ENCODE measurements around the gene OR2H1. TPM values are rescaled to one million over a fixed set of nuclear protein-coding genes. Genes with fewer than 3 reads are reported as not detected.

The OR2H1 gene
- total RNA-seq, 1 donor from 2014 or later = not detected

- DNase-seq (ENCODE audit: low read depth) = no peak
- no peak overlapping the region for H3K4me3 ChIP-seq (ENCODE audit: insufficient read depth, low read depth, low read length)
- peaks cover 4% of the 10 kb centered on the region for H3K27me3 Mint-ChIP-seq (ENCODE audit: low read depth, unreplicated experiment)
- no peaks in the 10 kb centered on the region for H4K20me1 ChIP-seq (ENCODE audit: insufficient read depth, low read length)
- H3K9me3 ChIP-seq (ENCODE audit: insufficient read depth, low read depth, low read length) = no peaks in the 10 kb centered on the region
- no peaks in the 10 kb centered on the region for H3K36me3 Mint-ChIP-seq (ENCODE audit: low read depth, unreplicated experiment)
- H3K9ac ChIP-seq (ENCODE audit: low read length) = no peak overlapping the region
- H2AFZ ChIP-seq (ENCODE audit: low read depth, low read length) = no peak overlapping the region
- peaks cover 12% of the 10 kb centered on the region for H3K4me1 ChIP-seq (ENCODE audit: insufficient read depth, low read length)
- no peak overlapping the region for H3K27ac Mint-ChIP-seq (ENCODE audit: unreplicated experiment)
- no peaks in the 10 kb centered on the region for H3K27me3 ChIP-seq (ENCODE audit: insufficient read depth, low read length)
- H3K36me3 ChIP-seq (ENCODE audit: insufficient read depth, low read length) = no peaks in the 10 kb centered on the region
- no peak overlapping the region for H3K27ac ChIP-seq (ENCODE audit: low read depth, low read length)
- no peak overlapping the region for H3K4me3 Mint-ChIP-seq (ENCODE audit: unreplicated experiment)
- TF ChIP-seq CTCF (IDR thresholded peaks at IDR 0.05; ENCODE audit: insufficient read depth, low read depth, low read length) (no peak), EZH2 (IDR thresholded peaks at IDR 0.05; ENCODE audit: insufficient read depth, low read length) (no peak)
- no peak overlapping the region for H3K4me2 ChIP-seq (ENCODE audit: low read length)
- no peak for FAIRE-seq
- peaks cover 2% of the 10 kb centered on the region for H3K9me3 Mint-ChIP-seq (ENCODE audit: unreplicated experiment)
- peaks cover 13% of the 10 kb centered on the region for H3K4me1 Mint-ChIP-seq (ENCODE audit: low read depth, unreplicated experiment)
- no peaks in the 10 kb centered on the region for H3K79me2 ChIP-seq (ENCODE audit: insufficient read depth, low read length)
These were observed 43.6 kb downstream of the OR2H1 start for GRCh38 chr6:29500594-29500993.

DNA sequence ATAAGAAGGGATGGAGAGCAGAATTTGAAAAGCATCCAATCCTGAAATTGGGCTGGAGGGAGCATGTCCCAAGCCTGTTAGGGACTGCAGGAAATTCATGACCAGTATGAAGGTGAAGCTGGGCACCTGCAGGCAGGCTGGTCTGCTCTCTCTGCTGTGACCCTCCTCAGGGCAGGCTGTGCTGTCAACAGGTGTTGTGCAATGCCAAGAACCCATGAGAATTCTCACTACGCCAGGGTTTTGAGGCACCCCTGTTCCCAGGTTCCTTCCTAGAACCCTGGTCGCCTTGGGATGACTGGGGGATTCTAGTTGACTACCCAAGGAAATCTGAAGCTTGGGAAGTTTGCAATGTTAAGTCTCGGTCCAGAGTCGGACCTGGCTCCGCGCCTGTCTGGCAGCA, 44.2 kb downstream of the OR2H1 start:
- Histone ChIP-seq H3K9me3 (ENCODE audit: insufficient read depth, low read depth, low read length) (no peaks in the 10 kb centered on the region), H3K4me2 (ENCODE audit: low read length) (no peak overlapping the region), H3K9ac (ENCODE audit: low read length) (no peak overlapping the region), H2AFZ (ENCODE audit: low read depth, low read length) (no peak overlapping the region), H3K4me1 (ENCODE audit: insufficient read depth, low read length) (peaks cover 12% of the 10 kb centered on the region), H3K36me3 (ENCODE audit: insufficient read depth, low read length) (no peaks in the 10 kb centered on the region), H3K27ac (ENCODE audit: low read depth, low read length) (no peak overlapping the region), H3K4me3 (ENCODE audit: insufficient read depth, low read depth, low read length) (no peak overlapping the region), H3K79me2 (ENCODE audit: insufficient read depth, low read length) (no peaks in the 10 kb centered on the region), H4K20me1 (ENCODE audit: insufficient read depth, low read length) (no peaks in the 10 kb centered on the region), H3K27me3 (ENCODE audit: insufficient read depth, low read length) (no peaks in the 10 kb centered on the region)
- no peak overlapping the region for H3K27ac Mint-ChIP-seq (ENCODE audit: unreplicated experiment)
- FAIRE-seq (no peak), DNase-seq (ENCODE audit: low read depth) (no peak)
- H3K36me3 Mint-ChIP-seq (ENCODE audit: low read depth, unreplicated experiment) = no peaks in the 10 kb centered on the region
- H3K9me3 Mint-ChIP-seq (ENCODE audit: unreplicated experiment) = peaks cover 3% of the 10 kb centered on the region
- peaks cover 4% of the 10 kb centered on the region for H3K27me3 Mint-ChIP-seq (ENCODE audit: low read depth, unreplicated experiment)
- TF ChIP-seq CTCF (IDR thresholded peaks at IDR 0.05; ENCODE audit: insufficient read depth, low read depth, low read length) (no peak), EZH2 (IDR thresholded peaks at IDR 0.05; ENCODE audit: insufficient read depth, low read length) (no peak)
- peaks cover 13% of the 10 kb centered on the region for H3K4me1 Mint-ChIP-seq (ENCODE audit: low read depth, unreplicated experiment)
- H3K4me3 Mint-ChIP-seq (ENCODE audit: unreplicated experiment) = no peak overlapping the region

DNA sequence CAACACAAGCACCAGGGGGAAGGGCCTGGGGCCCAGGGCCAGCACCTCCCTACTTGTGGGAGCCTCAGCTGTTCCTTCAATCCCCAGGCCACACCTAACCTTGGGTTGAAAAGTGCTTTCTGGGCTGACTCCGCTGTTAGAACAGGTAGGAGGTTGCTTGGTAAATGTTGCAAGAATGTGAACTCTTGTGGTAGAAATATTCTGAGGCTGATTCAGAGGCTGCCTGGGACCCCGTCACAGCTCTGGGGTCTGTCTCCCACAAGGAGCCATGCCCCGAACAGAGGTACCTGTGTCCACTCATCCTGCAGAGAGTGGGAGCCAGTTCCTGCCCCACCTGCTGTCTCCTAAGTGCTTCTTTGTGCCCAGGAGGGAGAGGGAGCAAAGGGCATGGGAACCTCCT, 45.2 kb downstream of the OR2H1 start:
- Histone ChIP-seq H3K4me2 (ENCODE audit: low read length) (peak overlapping the region; percentile 43), H3K9ac (ENCODE audit: low read length) (peak overlapping the region; percentile 74), H3K27me3 (ENCODE audit: insufficient read depth, low read length) (no peaks in the 10 kb centered on the region), H3K27ac (ENCODE audit: low read depth, low read length) (peak overlapping the region; percentile 78), H2AFZ (ENCODE audit: low read depth, low read length) (no peak overlapping the region), H3K4me1 (ENCODE audit: insufficient read depth, low read length) (peaks cover 12% of the 10 kb centered on the region), H4K20me1 (ENCODE audit: insufficient read depth, low read length) (no peaks in the 10 kb centered on the region), H3K79me2 (ENCODE audit: insufficient read depth, low read length) (no peaks in the 10 kb centered on the region), H3K9me3 (ENCODE audit: insufficient read depth, low read depth, low read length) (no peaks in the 10 kb centered on the region), H3K36me3 (ENCODE audit: insufficient read depth, low read length) (no peaks in the 10 kb centered on the region), H3K4me3 (ENCODE audit: insufficient read depth, low read depth, low read length) (no peak overlapping the region)
- Mint-ChIP-seq H3K4me1 (ENCODE audit: low read depth, unreplicated experiment) (peaks cover 13% of the 10 kb centered on the region), H3K4me3 (ENCODE audit: unreplicated experiment) (no peak overlapping the region), H3K27ac (ENCODE audit: unreplicated experiment) (peak overlapping the region; percentile 76), H3K36me3 (ENCODE audit: low read depth, unreplicated experiment) (peaks cover 2% of the 10 kb centered on the region), H3K9me3 (ENCODE audit: unreplicated experiment) (peaks cover 6% of the 10 kb centered on the region), H3K27me3 (ENCODE audit: low read depth, unreplicated experiment) (peaks cover 4% of the 10 kb centered on the region)
- TF ChIP-seq CTCF (IDR thresholded peaks at IDR 0.05; ENCODE audit: insufficient read depth, low read depth, low read length) (no peak), EZH2 (IDR thresholded peaks at IDR 0.05; ENCODE audit: insufficient read depth, low read length) (no peak)
- FAIRE-seq = no peak
- DNase-seq (ENCODE audit: low read depth) = no peak

Data from astrocyte (in vitro differentiated cells and primary cell).